Body of pancreas (tissue), 4 donors: ENCODE data around the gene CELSR1. TPM values are rescaled to one million over a fixed set of nuclear protein-coding genes. Genes with fewer than 3 reads are reported as not detected.

Source experiments
- ATAC-seq: fragments of 150-250 bp; one replicate; pipeline ENCODE4 v1.9.1; 2016
- DNase-seq, 4 donors: peaks; one replicate each; pipeline ENCODE4 v3.0.0-alpha.2; 2019
- H3K27ac ChIP-seq, 4 donors: fragments of 200-600 bp; sonication (generic); 1 replicate in 3 of 4; 2 replicates in 1 of 4; pipeline versions ENCODE4 v1.5.1 to v1.6.1; 2016 to 2019; ENCODE audit warnings: mild to moderate bottlenecking in 1 of 4, mixed read lengths in 1 of 4, moderate library complexity in 1 of 4
- H3K27me3 ChIP-seq, 2 donors: fragments of 200-600 bp; sonication (generic); one replicate each; pipeline ENCODE4 v1.6.0; 2016; ENCODE audit warnings: mild to moderate bottlenecking in 1 of 2
- H3K36me3 ChIP-seq, 2 donors: fragments of 200-600 bp; sonication (generic); replicated peaks in 1 of 2; 2 replicates each; pipeline ENCODE4 v1.5.1; 2016; ENCODE audit warnings: low read depth in 2 of 2; ENCODE audit not compliant: insufficient read depth in 1 of 2
- H3K4me1 ChIP-seq: fragments of 200-600 bp; sonication (generic); one replicate; pipeline ENCODE4 v1.6.0; 2016
- H3K4me3 ChIP-seq, 2 donors: fragments of 200-600 bp; sonication (generic); 1 replicate in 1 of 2; 2 replicates in 1 of 2; pipeline ENCODE4 v1.5.1; 2016 to 2019
- H3K9me3 ChIP-seq, 3 donors: fragments of 200-600 bp; sonication (generic); 1 replicate in 2 of 3; 2 replicates in 1 of 3; pipeline ENCODE4 v1.5.1; 2016
- CTCF ChIP-seq, 7 experiments: fragments of 450-650 bp in 4 of 7; fragments of 200-600 bp in 3 of 7; sonication (generic) in 3 of 7; IDR thresholded peaks; one replicate each; pipeline ENCODE4 v1.5.1; 2016 to 2019; ENCODE audit warnings: antibody characterized with exemption in 7 of 7
- POLR2A ChIP-seq, 3 donors: fragments of 450-650 bp; IDR thresholded peaks; one replicate each; pipeline ENCODE4 v1.6.1; 2016; ENCODE audit warnings: antibody characterized with exemption in 3 of 3, mild to moderate bottlenecking in 2 of 3
- WGBS, 2 donors: methylation state at CpG; one replicate each; pipeline ENCODE4 v1.1.5; 2017; 5-methylcytosine and 5-hydroxymethylcytosine counted together
- intact Hi-C: fragments of 100-400 bp; cut with DNase I; formaldehyde crosslinking; loops from one replicate; pipeline ENCODE4 v1.15.1; 2023
- total RNA-seq, 2 donors: library from RNA; depleted of rRNA; stranded (reverse); fragments of >200 nt; gene quantifications; one replicate each; pipeline ENCODE4 v1.1.0, GENCODE V29; 2016

The CELSR1 gene
- total RNA-seq, 2 donors from 2014 or later, result 0.66 to 3.6 TPM

DNA sequence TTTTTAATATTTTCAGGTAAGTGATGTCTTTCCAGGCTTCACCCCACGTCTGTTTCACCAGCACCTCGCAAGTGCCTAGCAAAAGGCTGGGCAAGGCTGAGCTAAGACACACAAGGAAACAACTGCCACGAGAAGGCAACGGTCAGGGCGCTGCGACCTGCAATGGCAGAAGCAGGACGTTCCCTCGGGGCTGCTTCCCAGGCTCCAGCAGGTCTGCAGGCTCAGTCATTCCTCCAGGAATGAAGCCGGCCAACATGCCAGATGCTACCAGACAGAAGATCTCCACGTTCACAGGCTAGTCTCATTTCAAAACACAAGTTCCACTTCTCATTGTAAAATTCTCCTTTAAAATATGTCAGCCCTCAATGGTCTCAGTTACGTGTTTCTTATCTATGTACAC, 45.5 kb downstream of the CELSR1 start:
- DNase-seq (no peak), ATAC-seq (no peak)
- TF ChIP-seq CTCF (IDR thresholded peaks at IDR 0.05), result no peak
- no peak for TF ChIP-seq POLR2A (IDR thresholded peaks at IDR 0.05)
- WGBS, 2 donors, result 62% methylated on average over 11 of the region's 11 CpGs
- H3K27ac ChIP-seq, result no peak overlapping the region
- no peaks in the 10 kb centered on the region for H3K36me3 ChIP-seq
- no peaks in the 10 kb centered on the region for H3K9me3 ChIP-seq
- no peaks in the 10 kb centered on the region for H3K27me3 ChIP-seq
- H3K4me1 ChIP-seq, result no peaks in the 10 kb centered on the region
- intact Hi-C loops, result no loop called here
- H3K4me3 ChIP-seq, result no peak overlapping the region

- H3K27ac ChIP-seq, result no peak overlapping the region
- TF ChIP-seq POLR2A (IDR thresholded peaks at IDR 0.05) (no peak), CTCF (IDR thresholded peaks at IDR 0.05) (no peak)
- 64 to 100% methylated on average over 5 to 11 of the region's 11 CpGs for WGBS, 2 donors
- H3K4me3 ChIP-seq, result no peak overlapping the region
- DNase-seq (no peak), ATAC-seq (no peak)
- intact Hi-C loops, result no loop called here
- no peaks in the 10 kb centered on the region for H3K27me3 ChIP-seq
- no peaks in the 10 kb centered on the region for H3K4me1 ChIP-seq
- no peaks in the 10 kb centered on the region for H3K36me3 ChIP-seq
- H3K9me3 ChIP-seq, result no peaks in the 10 kb centered on the region
These were observed 46.9 kb downstream of the CELSR1 start for GRCh38 chr22:46490538-46490937.

GRCh38 chr22:46486996-46487717, 50.3 kb downstream of the CELSR1 start:
- intact Hi-C loops, result no loop called here
- Histone ChIP-seq H3K4me3 (no peak overlapping the region), H3K36me3 (no peaks in the 10 kb centered on the region), H3K27ac (no peak overlapping the region), H3K4me1 (no peaks in the 10 kb centered on the region), H3K27me3 (no peaks in the 10 kb centered on the region), H3K9me3 (no peaks in the 10 kb centered on the region)
- TF ChIP-seq POLR2A (IDR thresholded peaks at IDR 0.05) (no peak), CTCF (IDR thresholded peaks at IDR 0.05) (no peak)
- ATAC-seq (no peak), DNase-seq (no peak)
- WGBS, 2 donors, result 55 to 59% methylated on average over 8 to 9 of the region's 12 CpGs

GRCh38 chr22:46484861-46485595, 52.4 kb downstream of the CELSR1 start:
- H3K9me3 ChIP-seq, result no peaks in the 10 kb centered on the region
- DNase-seq (no peak), ATAC-seq (no peak)
- H3K27me3 ChIP-seq, result no peaks in the 10 kb centered on the region
- no peak overlapping the region for H3K27ac ChIP-seq
- no peaks in the 10 kb centered on the region for H3K4me1 ChIP-seq
- intact Hi-C loops, result no loop called here
- no peaks in the 10 kb centered on the region for H3K36me3 ChIP-seq
- TF ChIP-seq CTCF (IDR thresholded peaks at IDR 0.05) (no peak), POLR2A (IDR thresholded peaks at IDR 0.05) (no peak)
- H3K4me3 ChIP-seq, result no peak overlapping the region
- 68 to 74% methylated on average over 15 of the region's 15 CpGs for WGBS, 2 donors
